Astrocyte (in vitro differentiated cells and primary cell): ENCODE measurements around the gene IFITM5. TPM values are rescaled to one million over a fixed set of nuclear protein-coding genes. Genes with fewer than 3 reads are reported as not detected.
A peak's percentile ranks its signal among the peaks of the same experiment; 100 is the strongest.

Source experiments
- DNase-seq: peaks from one replicate; pipeline ENCODE4 v3.0.0-alpha.2; 2010; ENCODE audit warnings: low read depth
- FAIRE-seq: peaks from 2 replicates; lab custom pipeline; 2011; peaks lifted over from hg19 to GRCh38; lab: Jason Lieb, UNC
- H2AFZ ChIP-seq: 2 replicates; pipeline ENCODE4 v1.6.0; 2012; ENCODE audit warnings: low read depth, low read length, inconsistent platforms
- H3K27ac ChIP-seq: 2 replicates; pipeline ENCODE4 v1.5.1; 2011; ENCODE audit warnings: low read depth, low read length, inconsistent platforms
- H3K27me3 ChIP-seq: 2 replicates; pipeline ENCODE4 v1.6.0; 2011; ENCODE audit warnings: low read length, inconsistent platforms; ENCODE audit not compliant: insufficient read depth
- H3K36me3 ChIP-seq: 2 replicates; pipeline ENCODE4 v1.5.1; 2011; ENCODE audit warnings: low read length, inconsistent platforms; ENCODE audit not compliant: insufficient read depth
- H3K4me1 ChIP-seq: 2 replicates; pipeline ENCODE4 v1.5.1; 2011; ENCODE audit warnings: low read length, inconsistent platforms; ENCODE audit not compliant: insufficient read depth
- H3K4me2 ChIP-seq: 2 replicates; pipeline ENCODE4 v1.6.0; 2012; ENCODE audit warnings: low read length, inconsistent platforms
- H3K4me3 ChIP-seq: 2 replicates; pipeline ENCODE4 v1.5.1; 2011; ENCODE audit warnings: low read depth, mild to moderate bottlenecking, low read length, inconsistent platforms; ENCODE audit not compliant: insufficient read depth
- H3K79me2 ChIP-seq: 2 replicates; pipeline ENCODE4 v1.6.0; 2012; ENCODE audit warnings: mild to moderate bottlenecking, low read length, inconsistent platforms; ENCODE audit not compliant: insufficient read depth
- H3K9ac ChIP-seq: 2 replicates; pipeline ENCODE4 v1.6.0; 2012; ENCODE audit warnings: mild to moderate bottlenecking, low read length, inconsistent platforms
- H3K9me3 ChIP-seq: 2 replicates; pipeline ENCODE4 v1.5.1; 2012; ENCODE audit warnings: low read depth, mild to moderate bottlenecking, low read length, inconsistent platforms; ENCODE audit not compliant: insufficient read depth
- H4K20me1 ChIP-seq: 2 replicates; pipeline ENCODE4 v1.6.0; 2012; ENCODE audit warnings: low read length, inconsistent platforms; ENCODE audit not compliant: insufficient read depth
- H3K27ac Mint-ChIP-seq: one replicate; pipeline ENCODE4 v1.8.0; 2021; ENCODE audit warnings: mild to moderate bottlenecking, mixed read lengths; ENCODE audit not compliant: unreplicated experiment
- H3K27me3 Mint-ChIP-seq: one replicate; pipeline ENCODE4 v1.8.0; 2021; ENCODE audit warnings: low read depth, mixed read lengths; ENCODE audit not compliant: unreplicated experiment
- H3K36me3 Mint-ChIP-seq: one replicate; pipeline ENCODE4 v1.8.0; 2021; ENCODE audit warnings: low read depth, mixed read lengths; ENCODE audit not compliant: unreplicated experiment
- H3K4me1 Mint-ChIP-seq: one replicate; pipeline ENCODE4 v1.8.0; 2021; ENCODE audit warnings: low read depth, mixed read lengths; ENCODE audit not compliant: unreplicated experiment
- H3K4me3 Mint-ChIP-seq: one replicate; pipeline ENCODE4 v1.8.0; 2021; ENCODE audit warnings: mild to moderate bottlenecking, moderate library complexity, mixed read lengths; ENCODE audit not compliant: unreplicated experiment
- H3K9me3 Mint-ChIP-seq: one replicate; pipeline ENCODE4 v1.8.0; 2021; ENCODE audit warnings: mild to moderate bottlenecking, mixed read lengths; ENCODE audit not compliant: unreplicated experiment
- EZH2 ChIP-seq: IDR thresholded peaks from 2 replicates; pipeline ENCODE4 v1.6.1; 2012; ENCODE audit warnings: mild to moderate bottlenecking, low read length, inconsistent platforms; ENCODE audit not compliant: insufficient read depth
- total RNA-seq: library from RNA; stranded (reverse); gene quantifications from 2 replicates; pipeline ENCODE4 v1.2.1, GENCODE V29; 2021
- TF ChIP-seq, protein P1 (sequence below): IDR thresholded peaks from 2 replicates; pipeline ENCODE4 v1.5.1; 2011; ENCODE audit warnings: low read depth, mild to moderate bottlenecking, inconsistent platforms, low read length, moderate library complexity; ENCODE audit not compliant: insufficient read depth

Gene IFITM5
- total RNA-seq, 1 donor from 2014 or later, result not detected

DNA sequence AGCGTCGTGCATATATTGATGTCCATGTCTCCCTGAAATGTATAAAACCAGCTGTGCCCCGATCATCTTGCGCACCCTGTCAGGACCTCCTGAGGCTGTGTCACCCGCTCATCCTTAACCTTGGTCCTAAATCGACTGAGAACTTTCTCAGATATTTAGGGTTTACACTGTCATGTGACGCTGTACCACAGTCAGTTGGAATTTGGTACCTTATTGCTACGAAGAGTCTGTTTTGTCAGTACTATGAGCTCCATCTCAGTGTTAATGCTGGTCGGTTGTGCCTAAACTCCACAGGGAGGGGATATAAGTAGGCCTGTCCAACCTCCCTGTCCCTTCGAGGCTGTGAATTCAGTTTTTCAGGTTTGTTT, 6.5 kb upstream of the IFITM5 start:
- H3K4me1 Mint-ChIP-seq, result peaks cover 9% of the 10 kb centered on the region
- FAIRE-seq (no peak), DNase-seq (no peak)
- H3K4me3 Mint-ChIP-seq, result no peak overlapping the region
- Histone ChIP-seq H3K36me3 (no peaks in the 10 kb centered on the region), H3K4me2 (no peak overlapping the region), H2AFZ (no peak overlapping the region), H3K9ac (no peak overlapping the region), H3K4me3 (no peak overlapping the region), H3K79me2 (peaks cover 6% of the 10 kb centered on the region), H3K4me1 (peaks cover 17% of the 10 kb centered on the region), H4K20me1 (no peaks in the 10 kb centered on the region), H3K9me3 (no peaks in the 10 kb centered on the region), H3K27ac (no peak overlapping the region), H3K27me3 (no peaks in the 10 kb centered on the region)
- no peaks in the 10 kb centered on the region for H3K27me3 Mint-ChIP-seq
- TF ChIP-seq EZH2, result no peak
- TF ChIP-seq, protein P1, sequence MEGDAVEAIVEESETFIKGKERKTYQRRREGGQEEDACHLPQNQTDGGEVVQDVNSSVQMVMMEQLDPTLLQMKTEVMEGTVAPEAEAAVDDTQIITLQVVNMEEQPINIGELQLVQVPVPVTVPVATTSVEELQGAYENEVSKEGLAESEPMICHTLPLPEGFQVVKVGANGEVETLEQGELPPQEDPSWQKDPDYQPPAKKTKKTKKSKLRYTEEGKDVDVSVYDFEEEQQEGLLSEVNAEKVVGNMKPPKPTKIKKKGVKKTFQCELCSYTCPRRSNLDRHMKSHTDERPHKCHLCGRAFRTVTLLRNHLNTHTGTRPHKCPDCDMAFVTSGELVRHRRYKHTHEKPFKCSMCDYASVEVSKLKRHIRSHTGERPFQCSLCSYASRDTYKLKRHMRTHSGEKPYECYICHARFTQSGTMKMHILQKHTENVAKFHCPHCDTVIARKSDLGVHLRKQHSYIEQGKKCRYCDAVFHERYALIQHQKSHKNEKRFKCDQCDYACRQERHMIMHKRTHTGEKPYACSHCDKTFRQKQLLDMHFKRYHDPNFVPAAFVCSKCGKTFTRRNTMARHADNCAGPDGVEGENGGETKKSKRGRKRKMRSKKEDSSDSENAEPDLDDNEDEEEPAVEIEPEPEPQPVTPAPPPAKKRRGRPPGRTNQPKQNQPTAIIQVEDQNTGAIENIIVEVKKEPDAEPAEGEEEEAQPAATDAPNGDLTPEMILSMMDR, result no peak
- H3K36me3 Mint-ChIP-seq, result peaks cover 4% of the 10 kb centered on the region
- H3K27ac Mint-ChIP-seq, result peak overlapping the region; percentile 48
- peaks cover 2% of the 10 kb centered on the region for H3K9me3 Mint-ChIP-seq

- Histone ChIP-seq H3K27me3 (no peaks in the 10 kb centered on the region), H3K9ac (no peak overlapping the region), H3K36me3 (no peaks in the 10 kb centered on the region)
Observed at GRCh38 chr11:304915-305843, 5.9 kb upstream of the IFITM5 start.

More at GRCh38 chr11:304915-305843, 5.9 kb upstream of the IFITM5 start:
- H3K9me3 ChIP-seq, result no peaks in the 10 kb centered on the region
- no peak overlapping the region for H3K27ac ChIP-seq
- Mint-ChIP-seq H3K27me3 (peaks cover 6% of the 10 kb centered on the region), H3K36me3 (peaks cover 4% of the 10 kb centered on the region), H3K4me1 (peaks cover 9% of the 10 kb centered on the region), H3K9me3 (peaks cover 2% of the 10 kb centered on the region), H3K27ac (no peak overlapping the region), H3K4me3 (no peak overlapping the region)
- H3K79me2 ChIP-seq, result peaks cover 6% of the 10 kb centered on the region
- no peak for FAIRE-seq
- H3K4me2 ChIP-seq, result no peak overlapping the region
- H3K4me3 ChIP-seq, result no peak overlapping the region
- peak; percentile 50 for DNase-seq
- H4K20me1 ChIP-seq, result no peaks in the 10 kb centered on the region
- H2AFZ ChIP-seq, result no peak overlapping the region
- peaks cover 17% of the 10 kb centered on the region for H3K4me1 ChIP-seq
- TF ChIP-seq EZH2, result no peak
- TF ChIP-seq, protein P1, result peak; percentile 75
